ENCODE measurements around the gene FAM124A. TPM values are rescaled to one million over a fixed set of nuclear protein-coding genes. Genes with fewer than 3 reads are reported as not detected.

Gene FAM124A
- total RNA-seq, 1 donor from 2014 or later, result 4.6 TPM

GRCh38 chr13:51305271-51305967 lies 83.2 kb downstream of the FAM124A start:
- peak in 1 of 2 donors; percentile 36 for DNase-seq (ENCODE audit: low read depth in 2 of 2)

GRCh38 chr13:51308781-51309180 lies 86.6 kb downstream of the FAM124A start:
- no peak for DNase-seq (ENCODE audit: low read depth in 2 of 2)

GRCh38 chr13:51311231-51311630 lies 89.0 kb downstream of the FAM124A start:
- DNase-seq (ENCODE audit: low read depth in 2 of 2), result no peak

GRCh38 chr13:51311957-51312520 lies 89.8 kb downstream of the FAM124A start:
- DNase-seq (ENCODE audit: low read depth in 2 of 2), result no peak

- DNase-seq (ENCODE audit: low read depth in 2 of 2), result no peak
These were observed 91.4 kb downstream of the FAM124A start for GRCh38 chr13:51313619-51314018.

GRCh38 chr13:51317262-51317661 lies 95.1 kb downstream of the FAM124A start:
- DNase-seq (ENCODE audit: low read depth in 2 of 2), result peak in 1 of 2 donors; percentile 33

- no peak for DNase-seq (ENCODE audit: low read depth in 2 of 2)
These were observed 95.8 kb downstream of the FAM124A start for GRCh38 chr13:51318015-51318414.

GRCh38 chr13:51318876-51319275 lies 96.7 kb downstream of the FAM124A start:
- DNase-seq (ENCODE audit: low read depth in 2 of 2), result no peak

- DNase-seq (ENCODE audit: low read depth in 2 of 2), result no peak
These were observed 99.6 kb downstream of the FAM124A start for GRCh38 chr13:51321836-51322235.

- DNase-seq (ENCODE audit: low read depth in 2 of 2), result no peak
These were observed 100.6 kb downstream of the FAM124A start for GRCh38 chr13:51322826-51323225.

GRCh38 chr13:51323824-51324511 lies 101.8 kb downstream of the FAM124A start:
- no peak for DNase-seq (ENCODE audit: low read depth in 2 of 2)

- no peak for DNase-seq (ENCODE audit: low read depth in 2 of 2)
These were observed 102.7 kb downstream of the FAM124A start for GRCh38 chr13:51324714-51325420.

- no peak for DNase-seq (ENCODE audit: low read depth in 2 of 2)
These were observed 103.6 kb downstream of the FAM124A start for GRCh38 chr13:51325837-51326236.

GRCh38 chr13:51326777-51327176 lies 104.6 kb downstream of the FAM124A start:
- no peak for DNase-seq (ENCODE audit: low read depth in 2 of 2)

GRCh38 chr13:51327961-51328360 lies 105.8 kb downstream of the FAM124A start:
- no peak for DNase-seq (ENCODE audit: low read depth in 2 of 2)

GRCh38 chr13:51328488-51328887 lies 106.3 kb downstream of the FAM124A start:
- no peak for DNase-seq (ENCODE audit: low read depth in 2 of 2)

- no peak for DNase-seq (ENCODE audit: low read depth in 2 of 2)
These were observed 107.4 kb downstream of the FAM124A start for GRCh38 chr13:51329606-51330005.

GRCh38 chr13:51330791-51331190 lies 108.6 kb downstream of the FAM124A start:
- no peak for DNase-seq (ENCODE audit: low read depth in 2 of 2)

GRCh38 chr13:51331354-51331861 lies 109.2 kb downstream of the FAM124A start:
- DNase-seq (ENCODE audit: low read depth in 2 of 2), result no peak

GRCh38 chr13:51332566-51333361 lies 110.6 kb downstream of the FAM124A start:
- no peak for DNase-seq (ENCODE audit: low read depth in 2 of 2)

- no peak for DNase-seq (ENCODE audit: low read depth in 2 of 2)
These were observed 111.2 kb downstream of the FAM124A start for GRCh38 chr13:51333421-51333820.
